ENCODE results near the gene CYP24A1. TPM values are rescaled to one million over a fixed set of nuclear protein-coding genes. Genes with fewer than 3 reads are reported as not detected.

The CYP24A1 gene
- total and polyA plus RNA-seq, 2 of the 13 experiments (the other 11 are each of a cell fraction or from before 2014, with no cell fraction given) = 9.4 to 32.7 TPM

GRCh38 chr20:54134445-54135220, 39.2 kb downstream of the CYP24A1 start (continued):
- peak; percentile 56; the same call in 1 of the 2 replicates for TF ChIP-seq PATZ1 (CRISPR knock-in tag; IDR thresholded peaks at IDR 0.05)
- TF ChIP-seq DR1 (CRISPR knock-in tag; IDR thresholded peaks at IDR 0.05) = no peak

DNA sequence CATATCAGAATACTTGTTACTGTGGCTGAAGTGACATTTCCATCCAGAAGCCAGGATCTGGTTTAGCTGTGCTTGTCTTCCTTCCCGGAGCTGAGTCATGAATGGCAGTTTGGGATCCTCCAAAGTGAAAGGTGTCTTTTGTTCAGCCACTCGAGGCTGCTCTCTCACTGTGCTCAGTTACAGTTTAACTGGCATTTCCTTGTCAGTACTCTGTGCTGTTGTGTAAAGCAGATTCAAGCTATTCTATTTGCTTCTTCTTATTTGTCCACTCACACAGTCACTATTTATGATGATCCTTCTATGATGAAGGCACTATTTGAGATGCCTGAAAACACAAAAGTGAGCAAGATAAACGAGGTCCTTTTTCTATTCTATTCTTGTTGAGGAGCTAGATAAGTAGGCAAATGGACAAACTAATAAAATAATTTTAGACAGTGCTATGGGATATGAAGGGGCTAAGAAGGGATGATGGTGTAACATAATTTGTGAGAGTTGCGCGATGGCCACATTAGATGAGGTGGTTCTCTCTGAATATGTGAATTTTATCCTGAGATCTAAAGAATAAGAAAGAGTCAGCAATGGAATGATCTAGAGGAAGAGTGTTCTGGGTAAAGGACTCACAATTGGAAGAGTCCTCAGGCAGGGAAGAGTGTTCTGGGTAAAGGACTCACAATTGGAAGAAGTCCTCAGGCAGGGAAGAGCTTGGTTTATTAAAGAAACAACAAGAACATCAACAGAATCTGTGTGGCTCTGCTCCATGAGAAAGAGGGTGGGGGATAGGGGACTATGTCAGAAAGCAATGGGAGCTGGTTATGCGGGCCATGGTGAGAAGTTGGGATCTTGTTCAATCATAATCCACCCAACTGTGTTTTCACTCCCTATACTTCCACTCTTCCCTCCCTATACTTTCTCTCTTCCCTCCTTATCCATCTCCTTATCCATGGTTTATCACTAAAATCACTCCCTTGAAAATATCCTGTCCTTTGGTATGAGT, 40.1 kb downstream of the CYP24A1 start:
- no TSS peak for BruUV-seq (replicated peaks)
- no peak overlapping the region for H2AFZ ChIP-seq (ENCODE audit: low read length)
- ATAC-seq = peak; percentile 95
- TF ChIP-seq ZNF546 (CRISPR knock-in tag; conservative IDR thresholded peaks at IDR 0.05) = no peak
- TF ChIP-seq ZNF557 (CRISPR knock-in tag; IDR thresholded peaks at IDR 0.05) = peak; percentile 92; the same call in 1 of the 2 replicates
- TF ChIP-seq AKAP8 (CRISPR knock-in tag; IDR thresholded peaks at IDR 0.05) = 0 out of 2 replicates have a peak, but pooled peaks have one; percentile 14
- TF ChIP-seq SOX13 (IDR thresholded peaks at IDR 0.05) = 0 out of 2 replicates have a peak, but pooled peaks have one; percentile 65
- TF ChIP-seq SOX13 (CRISPR knock-in tag; conservative IDR thresholded peaks at IDR 0.05 in 1 of 2, IDR thresholded peaks at IDR 0.05 in 1 of 2) = peak in 1 of 2 experiments; percentile 93; a peak in 2 of 4 replicates
- TF ChIP-seq KAT8 (CRISPR knock-in tag; IDR thresholded peaks at IDR 0.05) = no peak
- TF ChIP-seq LCORL (IDR thresholded peaks at IDR 0.05) = no peak
- peak; percentile 55; the same call in 1 of the 2 replicates for TF ChIP-seq LCORL (CRISPR knock-in tag; IDR thresholded peaks at IDR 0.05)
- TF ChIP-seq ZNF768 (CRISPR knock-in tag; IDR thresholded peaks at IDR 0.05) = no peak
- TF ChIP-seq FOSL2 (CRISPR knock-in tag; IDR thresholded peaks at IDR 0.05) = peak; percentile 97
- TF ChIP-seq U2AF2 (IDR thresholded peaks at IDR 0.05; ENCODE audit: low read depth, low read length) = no peak
- TF ChIP-seq CREM (IDR thresholded peaks at IDR 0.05) = peak; percentile 62
- TF ChIP-seq CREM (CRISPR knock-in tag; IDR thresholded peaks at IDR 0.05) = no peak
- peak; percentile 11; the same call in 1 of the 2 replicates for TF ChIP-seq ZMYM3 (CRISPR knock-in tag; IDR thresholded peaks at IDR 0.05)
- peak; percentile 42; the same call in 1 of the 2 replicates for TF ChIP-seq PPARG (CRISPR knock-in tag; conservative IDR thresholded peaks at IDR 0.05)
- peak; percentile 76; the same call in 1 of the 2 replicates for TF ChIP-seq ETV5 (CRISPR knock-in tag; IDR thresholded peaks at IDR 0.05; ENCODE audit: borderline replicate concordance)
- TF ChIP-seq ZC3H13 (CRISPR knock-in tag; IDR thresholded peaks at IDR 0.05) = no peak

More for the DNA sequence above, 40.1 kb downstream of the CYP24A1 start:
- 46% methylated on average over 6 of the region's 6 CpGs for WGBS (ENCODE audit: low lambda C conversion rate)
- H3K36me3 ChIP-seq (replicated peaks in 1 of 2; ENCODE audit: control insufficient read depth in 1 of 2, insufficient read depth in 2 of 2, low read length in 2 of 2) = no peaks in the 10 kb centered on the region
- H3K4me1 ChIP-seq (ENCODE audit: insufficient read depth, low read length) = peaks cover 55% of the 10 kb centered on the region
- H3K27ac ChIP-seq (ENCODE audit: extremely low read length, insufficient read depth, low read length) = peak overlapping the region; percentile 99
- H3K79me2 ChIP-seq (ENCODE audit: insufficient read depth, low read length) = no peaks in the 10 kb centered on the region
- peak overlapping the region; percentile 0 to 54 (median 0); a peak in 2 of 6 replicates for H3K4me3 ChIP-seq (replicated peaks in 1 of 3; ENCODE audit: insufficient read depth in 1 of 3, low read depth in 2 of 3, low read length in 3 of 3)
- peak; percentile 96 for FAIRE-seq
- POLR2A ChIA-PET = interaction anchor here (0.7 to 3.6 kb wide), 33 partner anchors 7 to 1052 kb away, joined by 3 to 287 read pairs (median 6); partner anchors contain the start of genes CYP24A1, PFDN4 and ZNF217
- H3K9me3 ChIP-seq (ENCODE audit: low read length) = peaks cover 7% of the 10 kb centered on the region; the same call in 1 of the 2 replicates
- CTCF ChIA-PET (ENCODE audit: low intra/inter-chr PET ratio, low total read pairs) = interaction anchor here (1.0 to 1.6 kb wide), 4 partner anchors 10 to 66 kb away, joined by 3 to 4 read pairs (median 4); no protein-coding TSS in a partner anchor
- in situ Hi-C loops (cut with HindIII; ENCODE audit: extremely low pct_ligation_motif_present, low pct_unique_long_range_greater_than_20kb) = loop anchor here (10.0 kb wide), 1 partner anchor 61 kb away; no protein-coding TSS in a partner anchor
- peak overlapping the region; percentile 86 for H3K4me2 ChIP-seq (ENCODE audit: low read depth, low read length)
- H3K9ac ChIP-seq (ENCODE audit: insufficient read depth, low read depth, low read length) = peak overlapping the region; percentile 94
- no peaks in the 10 kb centered on the region for H3K27me3 ChIP-seq (ENCODE audit: control insufficient read depth in 1 of 2, insufficient read depth in 2 of 2, low read length in 2 of 2)
- intact Hi-C loops (cut with micrococcal nuclease; ENCODE audit: unreplicated experiment) = loop anchor here (1.0 to 2.0 kb wide), 4 partner anchors 10 to 61 kb away; no protein-coding TSS in a partner anchor
- peak; percentile 100 for DNase-seq (ENCODE audit: low spot score)
- H4K20me1 ChIP-seq (ENCODE audit: insufficient read depth, low read length) = no peaks in the 10 kb centered on the region
